ENCODE data around the gene NDRG3.
"Not testable (repeated sequence)": the region's sequence is repeated elsewhere in the genome, so short reads cannot be mapped to it uniquely, and the experiment has no call there.

NDRG3 gene

DNA sequence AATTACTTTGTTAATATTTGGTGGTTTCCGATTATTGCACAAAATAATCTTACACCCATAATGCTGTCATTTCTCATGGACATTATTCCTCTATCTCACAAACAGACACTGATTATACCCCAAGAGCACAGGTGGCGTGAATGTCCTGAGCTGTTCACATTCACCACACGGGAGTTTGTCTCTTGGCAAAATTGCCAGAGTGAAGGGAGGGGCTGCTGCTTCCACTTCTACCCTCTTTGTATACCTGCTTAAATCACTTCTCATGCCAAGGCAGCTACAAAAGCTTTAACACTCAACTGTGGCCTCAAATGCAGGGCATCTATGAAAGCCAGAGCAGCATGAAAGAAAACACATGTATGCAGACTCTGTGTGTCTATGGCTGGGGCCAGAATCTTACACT is 58.0 kb downstream of the NDRG3 start:
- Mint-ChIP-seq H3K4me1 (no peaks in the 10 kb centered on the region), H3K9me3 (no peaks in the 10 kb centered on the region), H3K27ac (no peak overlapping the region), H3K36me3 (ENCODE audit: low read depth) (no peaks in the 10 kb centered on the region), H3K4me3 (no peak overlapping the region), H3K27me3 (no peaks in the 10 kb centered on the region)
- DNase-seq (no peak), ATAC-seq (no peak)

DNA sequence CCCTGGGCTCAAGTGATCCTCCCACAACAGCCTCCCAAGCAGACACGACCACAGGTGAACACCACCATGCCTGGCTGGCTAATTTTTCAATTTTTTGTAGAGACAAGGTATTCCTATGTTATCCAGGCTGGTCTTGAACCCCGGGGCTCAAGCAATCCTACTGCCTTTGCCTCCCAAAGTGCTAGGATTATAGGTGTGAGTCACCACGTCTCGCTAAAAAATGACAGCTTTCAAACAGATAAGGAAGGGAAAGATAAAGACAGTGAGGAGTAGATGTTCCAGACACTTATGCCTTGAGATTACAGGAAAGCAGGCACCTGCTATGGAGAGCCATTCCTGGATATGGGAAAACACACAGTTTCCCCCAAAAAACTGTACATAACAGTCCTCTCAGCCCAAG is 58.9 kb downstream of the NDRG3 start:
- Mint-ChIP-seq H3K27ac (no peak overlapping the region), H3K27me3 (no peaks in the 10 kb centered on the region)
- no peak for DNase-seq

GRCh38 chr20:36686504-36686903 is 59.4 kb downstream of the NDRG3 start:
- Mint-ChIP-seq H3K4me3 (no peak overlapping the region), H3K27ac (no peak overlapping the region)
- ATAC-seq, result no peak

More for the DNA sequence above, 58.9 kb downstream of the NDRG3 start:
- no peak for ATAC-seq
- H3K36me3 Mint-ChIP-seq (ENCODE audit: low read depth), result peaks cover 6% of the 10 kb centered on the region
- no peak overlapping the region for H3K4me3 Mint-ChIP-seq
- no peaks in the 10 kb centered on the region for H3K9me3 Mint-ChIP-seq
- no peaks in the 10 kb centered on the region for H3K4me1 Mint-ChIP-seq

DNA sequence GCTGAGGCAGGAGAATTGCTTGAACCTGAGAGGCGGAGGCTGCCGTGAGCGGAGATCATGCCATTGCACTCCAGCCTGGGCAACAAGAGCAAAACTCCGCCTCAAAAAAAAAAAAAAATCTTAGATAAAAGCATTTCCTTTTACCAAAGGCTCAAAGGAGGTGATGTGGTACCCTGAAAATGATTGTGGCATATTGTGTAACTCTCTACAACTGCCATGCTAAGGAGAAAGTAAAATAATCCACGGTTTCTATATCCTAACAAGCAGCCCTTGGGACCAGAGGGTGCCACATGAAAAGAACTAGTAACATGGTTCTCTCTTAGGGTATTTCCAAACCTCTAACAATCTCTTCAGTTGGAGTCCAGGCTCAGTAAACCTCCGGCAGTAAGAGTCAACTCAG is 61.1 kb downstream of the NDRG3 start:
- ATAC-seq (no peak), DNase-seq (no peak)
- Mint-ChIP-seq H3K4me1 (no peaks in the 10 kb centered on the region), H3K27ac (no peak overlapping the region), H3K36me3 (ENCODE audit: low read depth) (peaks cover 7% of the 10 kb centered on the region), H3K9me3 (no peaks in the 10 kb centered on the region), H3K4me3 (no peak overlapping the region), H3K27me3 (no peaks in the 10 kb centered on the region)

More at GRCh38 chr20:36686504-36686903, 59.4 kb downstream of the NDRG3 start:
- Mint-ChIP-seq H3K9me3 (no peaks in the 10 kb centered on the region), H3K36me3 (ENCODE audit: low read depth) (peaks cover 6% of the 10 kb centered on the region), H3K27me3 (no peaks in the 10 kb centered on the region), H3K4me1 (no peaks in the 10 kb centered on the region)
- DNase-seq, result no peak

DNA sequence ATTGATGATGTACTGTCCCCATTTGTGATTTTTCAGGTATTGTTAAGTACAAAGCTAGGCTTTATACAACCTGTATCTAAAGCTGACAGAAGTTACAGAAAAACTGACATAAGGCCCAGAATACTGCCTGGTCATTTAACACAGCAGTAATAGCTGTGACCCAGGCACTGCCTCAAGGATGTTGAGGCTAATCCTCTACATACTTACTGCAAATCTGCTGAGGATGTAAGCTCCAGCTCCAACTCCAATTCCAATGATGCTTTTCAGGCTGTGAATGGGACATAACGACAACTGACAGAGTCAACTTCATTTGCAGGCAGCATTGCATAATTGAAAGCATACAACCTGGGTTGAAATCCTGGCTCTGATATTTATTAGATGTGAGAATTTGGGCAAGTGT is 63.6 kb downstream of the NDRG3 start:
- no peak overlapping the region for H3K27ac Mint-ChIP-seq
- ATAC-seq, result no peak
- H3K36me3 Mint-ChIP-seq (ENCODE audit: low read depth), result peaks cover 13% of the 10 kb centered on the region
- DNase-seq, result no peak
- H3K27me3 Mint-ChIP-seq, result no peaks in the 10 kb centered on the region
- H3K4me1 Mint-ChIP-seq, result no peaks in the 10 kb centered on the region
- H3K4me3 Mint-ChIP-seq, result no peak overlapping the region
- no peaks in the 10 kb centered on the region for H3K9me3 Mint-ChIP-seq

DNA sequence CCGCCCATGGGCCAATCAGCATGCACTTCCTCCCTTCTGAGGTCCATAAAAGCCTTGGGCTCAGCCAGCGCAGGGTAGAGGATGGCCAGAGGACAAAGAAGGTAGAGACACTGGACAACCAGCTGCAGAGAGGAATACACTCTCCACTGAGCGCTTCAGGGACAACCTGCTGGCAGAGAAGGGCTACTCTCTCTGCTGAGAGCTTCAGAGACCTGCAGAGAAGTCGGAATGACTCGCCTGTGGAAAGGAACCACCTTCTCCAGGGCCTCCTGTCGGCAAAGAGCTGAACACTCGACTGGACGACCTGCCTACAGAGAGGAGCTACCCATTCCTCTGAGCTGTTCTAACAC is 68.5 kb downstream of the NDRG3 start:
- Mint-ChIP-seq H3K4me1 (no peaks in the 10 kb centered on the region), H3K36me3 (ENCODE audit: low read depth) (peaks cover 12% of the 10 kb centered on the region), H3K27me3 (no peaks in the 10 kb centered on the region), H3K9me3 (no peaks in the 10 kb centered on the region), H3K4me3 (no peak overlapping the region), H3K27ac (no peak overlapping the region)
- DNase-seq (no peak), ATAC-seq (no peak)

GRCh38 chr20:36676701-36677421 is 69.0 kb downstream of the NDRG3 start:
- Mint-ChIP-seq H3K9me3 (no peaks in the 10 kb centered on the region), H3K27me3 (no peaks in the 10 kb centered on the region), H3K36me3 (ENCODE audit: low read depth) (peaks cover 7% of the 10 kb centered on the region), H3K4me3 (no peak overlapping the region), H3K4me1 (no peaks in the 10 kb centered on the region), H3K27ac (no peak overlapping the region)
- DNase-seq (no peak), ATAC-seq (no peak)

- not testable (repeated sequence) for H3K9me3 Mint-ChIP-seq; H3K27me3 Mint-ChIP-seq; ATAC-seq; DNase-seq; H3K36me3 Mint-ChIP-seq (ENCODE audit: low read depth); H3K4me3 Mint-ChIP-seq; H3K27ac Mint-ChIP-seq; H3K4me1 Mint-ChIP-seq
Measured at GRCh38 chr20:36675545-36675944, 70.3 kb downstream of the NDRG3 start.

- Mint-ChIP-seq H3K9me3 (no peaks in the 10 kb centered on the region), H3K36me3 (ENCODE audit: low read depth) (peaks cover under 1% of the 10 kb centered on the region), H3K27me3 (no peaks in the 10 kb centered on the region), H3K4me3 (no peak overlapping the region), H3K4me1 (no peaks in the 10 kb centered on the region), H3K27ac (no peak overlapping the region)
- no peak for ATAC-seq
- no peak for DNase-seq
Measured at GRCh38 chr20:36672991-36673390, 72.9 kb downstream of the NDRG3 start.

- H3K27ac Mint-ChIP-seq, result no peak overlapping the region
- DNase-seq, result no peak
- H3K36me3 Mint-ChIP-seq (ENCODE audit: low read depth), result no peaks in the 10 kb centered on the region
- H3K27me3 Mint-ChIP-seq, result no peaks in the 10 kb centered on the region
- no peak overlapping the region for H3K4me3 Mint-ChIP-seq
- no peaks in the 10 kb centered on the region for H3K4me1 Mint-ChIP-seq
- no peaks in the 10 kb centered on the region for H3K9me3 Mint-ChIP-seq
- ATAC-seq, result no peak
Measured at GRCh38 chr20:36670665-36671357, 75.1 kb downstream of the NDRG3 start.

DNA sequence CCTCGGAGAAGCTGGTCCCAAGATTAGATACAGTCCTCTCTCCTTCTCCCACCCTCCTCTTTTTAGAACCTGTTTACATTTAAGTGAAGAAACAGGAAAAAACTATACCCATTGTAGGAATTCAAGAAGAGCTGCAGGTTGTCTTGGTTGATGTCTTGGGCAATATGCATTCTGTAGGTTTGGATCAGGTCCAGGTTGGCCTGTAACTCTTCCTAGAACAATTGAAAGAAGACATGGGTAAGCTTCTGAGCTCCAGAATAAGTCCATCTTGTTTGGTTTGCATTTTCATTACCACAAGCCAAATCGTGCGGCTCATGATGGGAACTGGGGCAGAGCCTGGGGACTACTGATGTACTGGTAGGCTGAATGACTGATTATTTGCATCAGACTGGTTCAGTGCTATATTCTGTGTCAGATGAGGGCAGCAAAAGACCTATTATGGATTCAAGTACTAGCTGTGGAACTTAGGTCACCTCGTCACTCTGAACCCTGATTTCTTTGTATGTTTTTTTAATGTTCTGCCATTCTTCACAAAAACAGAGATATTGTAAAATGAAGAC is 79.6 kb downstream of the NDRG3 start:
- H3K9me3 Mint-ChIP-seq, result no peaks in the 10 kb centered on the region
- no peak overlapping the region for H3K4me3 Mint-ChIP-seq
- no peaks in the 10 kb centered on the region for H3K4me1 Mint-ChIP-seq
- DNase-seq (no peak), ATAC-seq (no peak)
- peaks cover 3% of the 10 kb centered on the region for H3K36me3 Mint-ChIP-seq (ENCODE audit: low read depth)
- no peak overlapping the region for H3K27ac Mint-ChIP-seq
- H3K27me3 Mint-ChIP-seq, result no peaks in the 10 kb centered on the region

DNA sequence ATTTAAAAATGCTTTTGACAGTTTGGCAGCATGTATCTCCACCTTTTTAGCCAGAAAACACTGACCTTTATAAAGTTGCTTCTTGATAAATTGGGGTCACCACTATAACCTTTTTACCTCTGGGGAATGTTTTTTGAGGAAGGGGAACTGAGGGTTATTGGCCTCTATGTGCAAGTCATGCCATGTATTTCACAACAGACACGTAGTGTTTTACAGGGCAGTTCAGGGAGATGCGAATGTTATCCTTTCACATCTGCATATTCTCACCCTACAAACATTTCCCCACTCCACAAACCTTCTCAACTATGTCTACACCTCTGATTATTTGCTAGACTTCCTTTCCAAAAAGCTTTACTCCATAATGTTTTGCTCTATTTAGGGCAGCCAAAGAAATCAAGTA is 82.9 kb downstream of the NDRG3 start:
- Mint-ChIP-seq H3K4me1 (peaks cover 8% of the 10 kb centered on the region), H3K36me3 (ENCODE audit: low read depth) (peaks cover 3% of the 10 kb centered on the region), H3K27me3 (no peaks in the 10 kb centered on the region), H3K27ac (no peak overlapping the region), H3K4me3 (no peak overlapping the region), H3K9me3 (no peaks in the 10 kb centered on the region)
- ATAC-seq (no peak), DNase-seq (no peak)

- Mint-ChIP-seq H3K9me3 (no peaks in the 10 kb centered on the region), H3K36me3 (ENCODE audit: low read depth) (peaks cover 3% of the 10 kb centered on the region), H3K27me3 (no peaks in the 10 kb centered on the region), H3K4me1 (peaks cover 11% of the 10 kb centered on the region), H3K4me3 (no peak overlapping the region), H3K27ac (no peak overlapping the region)
- ATAC-seq, result no peak
- no peak for DNase-seq
Measured at GRCh38 chr20:36658300-36658699, 87.6 kb downstream of the NDRG3 start.

- H3K36me3 Mint-ChIP-seq (ENCODE audit: low read depth), result peaks cover 7% of the 10 kb centered on the region
- no peak for ATAC-seq
- H3K4me3 Mint-ChIP-seq, result no peak overlapping the region
- no peak for DNase-seq
- H3K27ac Mint-ChIP-seq, result no peak overlapping the region
- H3K4me1 Mint-ChIP-seq, result peaks cover 11% of the 10 kb centered on the region
- H3K27me3 Mint-ChIP-seq, result no peaks in the 10 kb centered on the region
- H3K9me3 Mint-ChIP-seq, result no peaks in the 10 kb centered on the region
Measured at GRCh38 chr20:36656733-36657132, 89.2 kb downstream of the NDRG3 start.

DNA sequence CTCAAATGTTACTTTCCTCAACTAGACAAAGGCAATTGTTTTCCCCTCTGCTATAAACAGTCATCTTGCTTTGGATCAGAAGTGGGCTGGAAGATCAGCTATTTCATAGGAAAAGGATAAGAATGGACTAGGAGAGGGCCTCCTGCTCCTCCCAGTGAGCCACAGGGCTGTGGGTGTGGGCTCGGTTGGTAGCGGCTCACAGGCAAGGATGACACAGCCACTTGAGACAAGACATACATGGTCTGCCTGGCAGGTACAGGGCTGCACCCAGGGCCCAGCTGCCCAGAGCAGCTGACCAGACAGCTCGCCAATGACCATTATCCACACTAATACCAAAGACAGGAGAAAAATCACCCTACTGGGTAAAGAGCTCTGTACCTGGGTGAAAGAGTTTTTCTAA is 90.9 kb downstream of the NDRG3 start:
- no peaks in the 10 kb centered on the region for H3K27me3 Mint-ChIP-seq
- DNase-seq (no peak), ATAC-seq (no peak)
- no peak overlapping the region for H3K27ac Mint-ChIP-seq
- H3K36me3 Mint-ChIP-seq (ENCODE audit: low read depth), result peaks cover 7% of the 10 kb centered on the region
- peaks cover 11% of the 10 kb centered on the region for H3K4me1 Mint-ChIP-seq
- no peaks in the 10 kb centered on the region for H3K9me3 Mint-ChIP-seq
- H3K4me3 Mint-ChIP-seq, result no peak overlapping the region

All from activated naive CD8-positive, alpha-beta T cell treated with anti-CD3 and anti-CD28 coated beads, Interleukin-2, amount 50 U/mL, for 24 hours (primary cell).